Measurements from ENCODE around the gene GALNT18.

DNA sequence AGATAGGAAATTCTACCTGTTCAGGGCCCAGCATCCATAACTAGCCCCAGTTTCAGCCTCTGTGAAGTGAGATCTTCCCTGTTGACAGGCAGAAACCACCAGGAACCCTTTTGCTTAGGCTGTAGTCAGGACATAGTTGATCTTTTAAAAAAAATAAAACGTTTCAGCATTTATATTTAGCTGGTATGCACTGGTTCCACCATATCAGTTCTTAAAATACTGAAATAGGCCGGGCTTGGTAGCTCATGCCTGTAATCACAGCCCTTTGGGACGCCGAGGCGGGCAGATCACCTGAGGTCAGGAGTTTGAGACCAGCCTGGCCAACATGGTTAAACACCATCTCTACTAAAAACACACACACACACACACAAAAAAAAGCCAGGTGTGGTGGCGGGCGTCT lies 35.3 kb downstream of the GALNT18 start:
- TF ChIP-seq, protein P1, sequence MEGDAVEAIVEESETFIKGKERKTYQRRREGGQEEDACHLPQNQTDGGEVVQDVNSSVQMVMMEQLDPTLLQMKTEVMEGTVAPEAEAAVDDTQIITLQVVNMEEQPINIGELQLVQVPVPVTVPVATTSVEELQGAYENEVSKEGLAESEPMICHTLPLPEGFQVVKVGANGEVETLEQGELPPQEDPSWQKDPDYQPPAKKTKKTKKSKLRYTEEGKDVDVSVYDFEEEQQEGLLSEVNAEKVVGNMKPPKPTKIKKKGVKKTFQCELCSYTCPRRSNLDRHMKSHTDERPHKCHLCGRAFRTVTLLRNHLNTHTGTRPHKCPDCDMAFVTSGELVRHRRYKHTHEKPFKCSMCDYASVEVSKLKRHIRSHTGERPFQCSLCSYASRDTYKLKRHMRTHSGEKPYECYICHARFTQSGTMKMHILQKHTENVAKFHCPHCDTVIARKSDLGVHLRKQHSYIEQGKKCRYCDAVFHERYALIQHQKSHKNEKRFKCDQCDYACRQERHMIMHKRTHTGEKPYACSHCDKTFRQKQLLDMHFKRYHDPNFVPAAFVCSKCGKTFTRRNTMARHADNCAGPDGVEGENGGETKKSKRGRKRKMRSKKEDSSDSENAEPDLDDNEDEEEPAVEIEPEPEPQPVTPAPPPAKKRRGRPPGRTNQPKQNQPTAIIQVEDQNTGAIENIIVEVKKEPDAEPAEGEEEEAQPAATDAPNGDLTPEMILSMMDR (conservative IDR thresholded peaks at IDR 0.05; ENCODE audit: low read length) = no peak
- TF ChIP-seq EZH2phosphoT487 (IDR thresholded peaks at IDR 0.05; ENCODE audit: borderline replicate concordance, low read depth, low read length) = no peak

Measured in OCI-LY7 (cell line).